Transverse colon (tissue), 4 donors: Measurements from ENCODE around the gene CELSR1. TPM values are rescaled to one million over a fixed set of nuclear protein-coding genes. Genes with fewer than 3 reads are reported as not detected.
A peak's percentile ranks its signal among the peaks of the same experiment; 100 is the strongest.

Experiments used
- DNase-seq: peaks from one replicate; pipeline ENCODE4 v3.0.0-alpha.2; 2019
- H3K27ac ChIP-seq, 4 donors: fragments of 200-600 bp; sonication (generic); 2 replicates each; pipeline ENCODE4 v1.5.1; 2016 to 2018; ENCODE audit warnings: inconsistent platforms in 4 of 4
- H3K27me3 ChIP-seq: fragments of 200-600 bp; sonication (generic); 2 replicates; pipeline ENCODE4 v1.5.1; 2017; ENCODE audit warnings: inconsistent platforms
- H3K36me3 ChIP-seq, 4 donors: fragments of 200-600 bp; sonication (generic); 2 replicates each; pipeline ENCODE4 v1.5.1; 2017 to 2019; ENCODE audit warnings: inconsistent platforms in 4 of 4
- H3K4me1 ChIP-seq, 4 donors: fragments of 200-600 bp; sonication (generic); 2 replicates each; pipeline ENCODE4 v1.5.1; 2017 to 2020; ENCODE audit warnings: inconsistent platforms in 4 of 4
- H3K4me3 ChIP-seq, 4 donors: fragments of 200-600 bp; sonication (generic); 1 replicate in 1 of 4; 2 replicates in 3 of 4; pipeline versions ENCODE4 v1.5.1 to v1.6.1; 2017 to 2019; ENCODE audit warnings: inconsistent platforms in 4 of 4
- H3K9me3 ChIP-seq, 2 donors: fragments of 200-600 bp; sonication (generic); 2 replicates each; pipeline ENCODE4 v1.5.1; 2017 to 2019; ENCODE audit warnings: inconsistent platforms in 2 of 2
- EP300 ChIP-seq: sonication (generic); formaldehyde crosslinking; IDR thresholded peaks from one replicate; pipeline ENCODE4 v1.6.1; 2017; ENCODE audit warnings: antibody characterized with exemption, low read depth
- POLR2A ChIP-seq: fragments of 450-650 bp; IDR thresholded peaks from one replicate; pipeline ENCODE4 v1.6.1; 2016; ENCODE audit warnings: antibody characterized with exemption, mild to moderate bottlenecking, moderate library complexity
- POLR2AphosphoS5 ChIP-seq, 3 donors: sonication (generic); formaldehyde crosslinking; IDR thresholded peaks; one replicate each; pipeline ENCODE4 v1.6.1; 2016; ENCODE audit warnings: antibody characterized with exemption in 3 of 3
- WGBS, 2 donors: methylation state at CpG; one replicate each; pipeline ENCODE4 v1.1.5; 2018; ENCODE audit warnings: low coverage in 1 of 2; 5-methylcytosine and 5-hydroxymethylcytosine counted together
- in situ Hi-C, 4 donors: fragments of 200-750 bp; cut with MboI; loops; one replicate each; pipeline versions ENCODE4 v1.15.0 to v1.15.1; 2017; ENCODE audit warnings: low sequenced_read_pairs in 3 of 4, low pct_ligation_motif_present in 1 of 4, low pct_unique_long_range_greater_than_20kb in 1 of 4
- intact Hi-C: fragments of 100-400 bp; cut with DNase I; formaldehyde crosslinking; loops from one replicate; pipeline ENCODE4 v1.15.1; 2023; ENCODE audit warnings: low total_unique reads
- total RNA-seq, 4 donors: library from RNA; depleted of rRNA; stranded (reverse); fragments of >200 nt; gene quantifications; one replicate each; pipeline ENCODE4 v1.1.0, GENCODE V29; 2016
- TF ChIP-seq, protein P1 (sequence below), 5 experiments: fragments of 200-600 bp in 3 of 5; fragments of 450-650 bp in 2 of 5; sonication (generic) in 3 of 5; IDR thresholded peaks; 1 replicate in 2 of 5; 2 replicates in 3 of 5; pipeline ENCODE4 v1.5.1; 2016 to 2017; ENCODE audit warnings: antibody characterized with exemption in 5 of 5, inconsistent platforms in 3 of 5, mild to moderate bottlenecking in 2 of 5, moderate library complexity in 1 of 5

CELSR1 gene
- total RNA-seq, 4 donors from 2014 or later = 0.96 to 2.5 (median 1.4) TPM

DNA sequence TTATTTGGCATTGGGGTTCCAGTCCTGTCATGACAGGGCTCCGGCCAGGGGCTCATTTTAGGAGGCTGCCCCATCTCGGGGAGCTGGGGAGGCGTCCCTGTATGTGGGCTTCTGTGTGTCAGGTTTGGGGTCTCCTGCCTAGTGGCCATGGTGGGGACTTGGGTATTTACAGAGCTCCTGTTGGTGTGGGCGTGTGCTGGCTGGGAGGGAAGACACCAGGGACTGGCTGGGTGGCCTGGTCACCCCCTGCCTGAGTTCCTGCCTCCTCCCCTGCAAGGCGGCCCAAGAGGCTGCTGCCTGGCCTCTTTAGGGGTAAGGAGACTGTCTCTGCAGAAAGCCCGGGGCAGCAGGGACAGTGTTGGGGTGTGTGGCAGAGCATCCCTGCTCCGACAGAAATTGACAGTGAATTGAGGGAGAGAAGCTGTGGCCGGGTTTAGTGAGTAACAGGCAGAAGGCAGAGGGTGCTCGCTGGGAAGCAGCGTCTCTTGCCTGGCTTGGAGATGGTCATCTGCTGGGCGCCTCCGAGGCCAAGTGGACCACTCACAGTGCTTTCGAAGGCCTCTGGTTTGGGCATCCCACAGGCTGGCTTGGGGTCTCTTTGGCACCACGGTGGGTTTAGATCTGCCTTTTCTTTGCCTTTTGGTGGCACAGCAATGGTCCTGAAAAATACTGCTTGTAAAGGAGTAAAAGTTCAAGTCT, 42.5 kb upstream of the CELSR1 start:
- intact Hi-C loops = loop anchor here (5.0 kb wide), 1 partner anchor 857 kb away; no protein-coding TSS in a partner anchor
- Histone ChIP-seq H3K27ac (peak overlapping the region; percentile 82 to 91 (median 89)), H3K9me3 (no peaks in the 10 kb centered on the region), H3K4me3 (peak overlapping the region in 1 of 4 donors; percentile 80), H3K4me1 (peaks cover 52 to 87% (median 86%) of the 10 kb centered on the region in 4 donors), H3K36me3 (no peaks in the 10 kb centered on the region), H3K27me3 (no peaks in the 10 kb centered on the region)
- no peak for TF ChIP-seq POLR2AphosphoS5 (IDR thresholded peaks at IDR 0.05)
- TF ChIP-seq, protein P1, sequence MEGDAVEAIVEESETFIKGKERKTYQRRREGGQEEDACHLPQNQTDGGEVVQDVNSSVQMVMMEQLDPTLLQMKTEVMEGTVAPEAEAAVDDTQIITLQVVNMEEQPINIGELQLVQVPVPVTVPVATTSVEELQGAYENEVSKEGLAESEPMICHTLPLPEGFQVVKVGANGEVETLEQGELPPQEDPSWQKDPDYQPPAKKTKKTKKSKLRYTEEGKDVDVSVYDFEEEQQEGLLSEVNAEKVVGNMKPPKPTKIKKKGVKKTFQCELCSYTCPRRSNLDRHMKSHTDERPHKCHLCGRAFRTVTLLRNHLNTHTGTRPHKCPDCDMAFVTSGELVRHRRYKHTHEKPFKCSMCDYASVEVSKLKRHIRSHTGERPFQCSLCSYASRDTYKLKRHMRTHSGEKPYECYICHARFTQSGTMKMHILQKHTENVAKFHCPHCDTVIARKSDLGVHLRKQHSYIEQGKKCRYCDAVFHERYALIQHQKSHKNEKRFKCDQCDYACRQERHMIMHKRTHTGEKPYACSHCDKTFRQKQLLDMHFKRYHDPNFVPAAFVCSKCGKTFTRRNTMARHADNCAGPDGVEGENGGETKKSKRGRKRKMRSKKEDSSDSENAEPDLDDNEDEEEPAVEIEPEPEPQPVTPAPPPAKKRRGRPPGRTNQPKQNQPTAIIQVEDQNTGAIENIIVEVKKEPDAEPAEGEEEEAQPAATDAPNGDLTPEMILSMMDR (IDR thresholded peaks at IDR 0.05) = no peak
- TF ChIP-seq POLR2A = no peak
- no peak for TF ChIP-seq EP300
- in situ Hi-C loops = no loop called here
- no peak for DNase-seq
- WGBS, 2 donors = 73 to 84% methylated on average over 5 to 14 of the region's 14 CpGs

DNA sequence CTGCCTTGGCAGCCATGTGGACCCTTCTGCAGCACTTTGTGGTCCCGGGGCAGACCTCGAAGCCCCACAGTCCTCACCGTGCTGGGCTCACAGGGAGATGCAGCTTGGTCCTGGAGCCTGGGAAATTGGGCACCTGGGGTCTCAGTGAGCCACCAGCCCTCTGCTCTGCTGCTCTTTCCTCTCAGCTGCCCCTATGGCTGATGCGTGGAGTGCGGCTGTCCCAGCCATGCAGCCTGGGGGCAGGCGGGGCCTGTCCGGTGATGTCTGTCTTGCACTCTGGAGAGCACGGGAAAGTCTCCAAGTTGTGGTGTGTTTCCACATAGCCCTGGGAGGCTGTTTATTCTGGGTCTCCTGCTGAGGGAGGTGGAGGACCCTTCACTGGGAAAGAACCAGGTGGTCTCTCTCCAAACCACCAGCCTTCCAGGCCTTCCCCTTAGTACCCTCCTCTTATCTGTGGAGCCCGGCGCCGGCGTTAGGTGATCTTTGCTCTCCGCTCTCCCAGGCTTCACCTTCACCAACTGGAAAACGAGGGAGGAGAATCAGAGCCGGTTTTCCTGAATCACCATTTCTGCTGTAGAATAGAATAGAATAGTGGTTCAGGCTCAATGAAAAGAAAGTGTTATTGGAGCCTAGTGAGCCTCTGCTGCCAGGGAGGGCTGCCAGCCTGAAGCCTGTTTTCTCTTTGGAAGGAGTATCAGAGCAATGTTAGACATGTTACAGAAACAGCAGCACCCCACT, 41.6 kb upstream of the CELSR1 start:
- peak; percentile 60 for DNase-seq
- Histone ChIP-seq H3K27me3 (no peaks in the 10 kb centered on the region), H3K4me1 (peaks cover 46 to 85% (median 82%) of the 10 kb centered on the region in 4 donors), H3K36me3 (no peaks in the 10 kb centered on the region), H3K9me3 (no peaks in the 10 kb centered on the region), H3K27ac (peak overlapping the region; percentile 82 to 91 (median 89)), H3K4me3 (peak overlapping the region in 3 of 4 donors; percentile 48 to 80 (median 76))
- 35 to 56% methylated on average over 7 to 12 of the region's 15 CpGs for WGBS, 2 donors
- TF ChIP-seq EP300 (no peak), POLR2AphosphoS5 (IDR thresholded peaks at IDR 0.05) (no peak), POLR2A (peak; percentile 26)
- TF ChIP-seq, protein P1 (IDR thresholded peaks at IDR 0.05) = no peak
- in situ Hi-C loops = no loop called here
- intact Hi-C loops = no loop called here

DNA sequence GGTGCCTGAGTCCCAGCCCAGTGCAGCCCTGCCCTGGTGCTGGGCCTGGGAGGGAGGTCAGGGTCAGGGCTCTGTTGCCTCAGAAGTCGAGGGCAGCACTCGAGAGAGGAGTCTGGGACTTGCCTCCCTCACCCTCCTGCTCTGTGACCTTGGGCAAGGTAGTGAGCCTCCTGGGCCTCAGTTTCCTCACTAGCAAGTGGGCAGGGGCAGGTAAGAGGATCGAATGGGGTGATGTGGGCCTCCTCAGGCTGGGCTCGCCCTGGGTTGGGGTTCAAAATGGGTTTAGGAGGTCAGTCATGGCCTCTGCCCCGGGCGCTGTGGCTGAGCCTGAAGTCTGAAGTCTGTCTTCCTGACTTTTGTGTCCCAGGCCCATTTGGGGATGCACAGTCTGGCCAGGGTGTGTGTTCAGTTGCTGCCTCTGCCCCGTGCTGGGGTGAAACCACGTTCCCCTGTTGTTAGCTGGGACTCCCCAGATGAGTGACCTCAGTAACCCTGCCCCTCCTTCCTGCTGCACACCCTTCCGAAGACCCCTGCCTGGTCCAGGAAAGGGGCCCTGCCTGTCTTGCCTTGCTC, 40.9 kb upstream of the CELSR1 start:
- in situ Hi-C loops = no loop called here
- H3K27me3 ChIP-seq = no peaks in the 10 kb centered on the region
- no peak for TF ChIP-seq EP300
- TF ChIP-seq POLR2AphosphoS5 (IDR thresholded peaks at IDR 0.05) = no peak
- TF ChIP-seq, protein P1 (IDR thresholded peaks at IDR 0.05) = no peak
- no peak for TF ChIP-seq POLR2A
- 42% methylated on average over 9 of the region's 9 CpGs; no CpG with 5 or more reads in 1 of the 2 donors for WGBS, 2 donors
- no peak for DNase-seq
- H3K4me1 ChIP-seq = peaks cover 41 to 79% (median 76%) of the 10 kb centered on the region in 4 donors
- H3K9me3 ChIP-seq = no peaks in the 10 kb centered on the region
- intact Hi-C loops = no loop called here
- no peaks in the 10 kb centered on the region for H3K36me3 ChIP-seq
- peak overlapping the region; percentile 82 to 91 (median 89) for H3K27ac ChIP-seq
- peak overlapping the region in 3 of 4 donors; percentile 48 to 80 (median 76) for H3K4me3 ChIP-seq
